ENCODE results near the gene TRIM44. TPM values are rescaled to one million over a fixed set of nuclear protein-coding genes. Genes with fewer than 3 reads are reported as not detected.

TRIM44 gene
- total RNA-seq, 1 donor from 2014 or later: 67.0 TPM

GRCh38 chr11:35624781-35625180 is 37.8 kb upstream of the TRIM44 start:
- no peaks in the 10 kb centered on the region for H3K36me3 Mint-ChIP-seq (ENCODE audit: low read depth)
- TF ChIP-seq CTCF (IDR thresholded peaks at IDR 0.05): no peak
- H3K9me3 Mint-ChIP-seq: no peaks in the 10 kb centered on the region
- H3K4me1 Mint-ChIP-seq: peaks cover 6% of the 10 kb centered on the region
- intact Hi-C loops (cut with micrococcal nuclease): no loop called here
- CTCF ChIA-PET: no interaction called here
- peaks cover 53% of the 10 kb centered on the region for H3K27me3 Mint-ChIP-seq
- H3K27ac Mint-ChIP-seq: no peak overlapping the region
- DNase-seq (no peak), ATAC-seq (ENCODE audit: low read depth) (no peak)
- H3K4me3 Mint-ChIP-seq: no peak overlapping the region
- POLR2A ChIA-PET: no interaction called here

- Mint-ChIP-seq H3K4me3 (no peak overlapping the region), H3K36me3 (ENCODE audit: low read depth) (no peaks in the 10 kb centered on the region), H3K9me3 (no peaks in the 10 kb centered on the region), H3K27ac (no peak overlapping the region), H3K27me3 (peaks cover 52% of the 10 kb centered on the region), H3K4me1 (no peaks in the 10 kb centered on the region)
- POLR2A ChIA-PET: no interaction called here
- ATAC-seq (ENCODE audit: low read depth): no peak
- CTCF ChIA-PET: no interaction called here
- no peak for DNase-seq
- intact Hi-C loops (cut with micrococcal nuclease): no loop called here
- no peak for TF ChIP-seq CTCF (IDR thresholded peaks at IDR 0.05)
Observed at GRCh38 chr11:35626501-35626900, 36.1 kb upstream of the TRIM44 start.

- intact Hi-C loops (cut with micrococcal nuclease): no loop called here
- no peak overlapping the region for H3K27ac Mint-ChIP-seq
- peaks cover 45% of the 10 kb centered on the region for H3K27me3 Mint-ChIP-seq
Observed at GRCh38 chr11:35629511-35629910, 33.1 kb upstream of the TRIM44 start.

GRCh38 chr11:35629914-35630313 is 32.7 kb upstream of the TRIM44 start:
- POLR2A ChIA-PET: no interaction called here
- no peak overlapping the region for H3K4me3 Mint-ChIP-seq
- DNase-seq: no peak

More at GRCh38 chr11:35629511-35629910, 33.1 kb upstream of the TRIM44 start:
- TF ChIP-seq CTCF (IDR thresholded peaks at IDR 0.05): no peak
- ATAC-seq (ENCODE audit: low read depth) (no peak), DNase-seq (no peak)
- H3K36me3 Mint-ChIP-seq (ENCODE audit: low read depth): no peaks in the 10 kb centered on the region
- H3K4me3 Mint-ChIP-seq: no peak overlapping the region
- H3K9me3 Mint-ChIP-seq: no peaks in the 10 kb centered on the region
- ChIA-PET POLR2A (no interaction called here), CTCF (no interaction called here)
- no peaks in the 10 kb centered on the region for H3K4me1 Mint-ChIP-seq

GRCh38 chr11:35631891-35632290 is 30.7 kb upstream of the TRIM44 start:
- CTCF ChIA-PET: no interaction called here
- DNase-seq (no peak), ATAC-seq (ENCODE audit: low read depth) (no peak)
- Mint-ChIP-seq H3K9me3 (no peaks in the 10 kb centered on the region), H3K4me3 (no peak overlapping the region), H3K4me1 (no peaks in the 10 kb centered on the region), H3K27me3 (peaks cover 46% of the 10 kb centered on the region), H3K27ac (no peak overlapping the region), H3K36me3 (ENCODE audit: low read depth) (no peaks in the 10 kb centered on the region)
- intact Hi-C loops (cut with micrococcal nuclease): no loop called here
- TF ChIP-seq CTCF (IDR thresholded peaks at IDR 0.05): no peak
- POLR2A ChIA-PET: no interaction called here

More at GRCh38 chr11:35629914-35630313, 32.7 kb upstream of the TRIM44 start:
- no peak for ATAC-seq (ENCODE audit: low read depth)
- no peaks in the 10 kb centered on the region for H3K9me3 Mint-ChIP-seq
- no peak for TF ChIP-seq CTCF (IDR thresholded peaks at IDR 0.05)
- CTCF ChIA-PET: no interaction called here
- intact Hi-C loops (cut with micrococcal nuclease): no loop called here
- no peak overlapping the region for H3K27ac Mint-ChIP-seq
- H3K36me3 Mint-ChIP-seq (ENCODE audit: low read depth): no peaks in the 10 kb centered on the region
- no peaks in the 10 kb centered on the region for H3K4me1 Mint-ChIP-seq
- peaks cover 45% of the 10 kb centered on the region for H3K27me3 Mint-ChIP-seq

All from activated B cell treated with CpG ODN at 0.5 μM for 24 hours (primary cell).